SK-N-SH (cell line): ENCODE data around the gene POLD2. TPM values are rescaled to one million over a fixed set of nuclear protein-coding genes. Genes with fewer than 3 reads are reported as not detected.

ENCODE experiments used
- CTCF ChIA-PET: fragments of 300-600, 350-600 bp; formaldehyde crosslinking; extraction: SDS; loops from one replicate; lab custom pipeline; 2021; lab: Yijun Ruan, JAX
- POLR2A ChIA-PET: fragments of 350-600 bp; sonication (Branson Sonifier 250); formaldehyde crosslinking; extraction: SDS; loops from one replicate; lab custom pipeline; 2020; ENCODE audit warnings: antibody characterized with exemption, inconsistent platforms; lab: Yijun Ruan, JAX
- DNase-seq: peaks from one replicate; pipeline ENCODE4 v3.0.0; 2012
- H2AFZ ChIP-seq: fragments of 200-600 bp; sonication (generic); 2 replicates; pipeline ENCODE4 v1.8.1; 2016; ENCODE audit warnings: antibody characterized with exemption, mild to moderate bottlenecking, low read depth
- H3F3A ChIP-seq: fragments of 200-600 bp; sonication (generic); replicated peaks from 2 replicates; pipeline ENCODE3; 2016; ENCODE audit warnings: antibody characterized with exemption, mild to moderate bottlenecking; ENCODE audit not compliant: insufficient read depth
- H3K27ac ChIP-seq, 2 experiments: fragments of 200-500 bp in 1 of 2; fragments of 200-600 bp in 1 of 2; sonication (Bioruptor generic) in 1 of 2; sonication (generic), shearing (Covaris generic) in 1 of 2; 2 replicates each; pipeline versions ENCODE4 v1.5.1 to v1.6.1; 2014 to 2016; ENCODE audit warnings: low read depth in 2 of 2, inconsistent platforms in 1 of 2, low read length in 1 of 2, mild to moderate bottlenecking in 1 of 2, mixed read lengths in 1 of 2
- H3K27me3 ChIP-seq: fragments of 200-600 bp; sonication (generic), shearing (Covaris generic); 2 replicates; pipeline ENCODE4 v1.6.1; 2016; ENCODE audit warnings: mixed run types; ENCODE audit not compliant: insufficient read depth
- H3K36me3 ChIP-seq, 2 experiments: fragments of 200-500 bp in 1 of 2; fragments of 200-600 bp in 1 of 2; sonication (Bioruptor generic) in 1 of 2; sonication (generic) in 1 of 2; replicated peaks in 1 of 2; 2 replicates each; pipeline versions ENCODE3 to v1.5.1; 2014 to 2016; ENCODE audit warnings: low read length in 1 of 2, mild to moderate bottlenecking in 1 of 2; ENCODE audit not compliant: insufficient read depth in 2 of 2, control insufficient read depth in 1 of 2
- H3K4me1 ChIP-seq, 2 experiments: fragments of 200-500 bp in 1 of 2; fragments of 200-600 bp in 1 of 2; sonication (Bioruptor generic) in 1 of 2; sonication (generic), shearing (Covaris generic) in 1 of 2; 2 replicates each; pipeline versions ENCODE4 v1.5.1 to v1.6.1; 2014 to 2016; ENCODE audit warnings: low read depth in 1 of 2, low read length in 1 of 2, mixed run types in 1 of 2; ENCODE audit not compliant: insufficient read depth in 2 of 2, control insufficient read depth in 1 of 2
- H3K4me2 ChIP-seq: fragments of 200-600 bp; sonication (generic), shearing (Covaris generic); 2 replicates; pipeline ENCODE4 v1.6.1; 2017; ENCODE audit warnings: mixed run types
- H3K4me3 ChIP-seq, 2 experiments: fragments of 200-500 bp in 1 of 2; fragments of 200-600 bp in 1 of 2; sonication (Bioruptor generic) in 1 of 2; sonication (generic), shearing (Covaris generic) in 1 of 2; 2 replicates each; pipeline versions ENCODE4 v1.5.1 to v1.8.1; 2014 to 2016; ENCODE audit warnings: low read depth in 2 of 2, inconsistent platforms in 1 of 2, low read length in 1 of 2, mild to moderate bottlenecking in 1 of 2, mixed read lengths in 1 of 2, moderate library complexity in 1 of 2
- H3K79me2 ChIP-seq: fragments of 200-600 bp; sonication (generic); 2 replicates; pipeline ENCODE4 v1.8.1; 2017; ENCODE audit warnings: mild to moderate bottlenecking; ENCODE audit not compliant: insufficient read depth
- H3K9ac ChIP-seq: fragments of 200-600 bp; sonication (generic); 2 replicates; pipeline ENCODE4 v1.6.1; 2017; ENCODE audit warnings: mixed run types
- H3K9me2 ChIP-seq: fragments of 200-600 bp; sonication (generic); 2 replicates; pipeline ENCODE4 v1.6.1; 2017; ENCODE audit warnings: mixed run types
- H3K9me3 ChIP-seq: fragments of 200-600 bp; sonication (generic); 2 replicates; pipeline ENCODE4 v1.6.1; 2017; ENCODE audit warnings: mixed run types, mild to moderate bottlenecking, moderate library complexity
- H4K20me1 ChIP-seq: fragments of 200-600 bp; sonication (generic); 2 replicates; pipeline ENCODE4 v1.6.1; 2017; ENCODE audit warnings: mild to moderate bottlenecking, mixed run types; ENCODE audit not compliant: insufficient read depth
- CHD2 ChIP-seq: fragments of 150-350 bp; IDR thresholded peaks from 2 replicates; pipeline ENCODE4 v1.6.1; 2018; ENCODE audit warnings: low read length; ENCODE audit not compliant: partially characterized antibody
- EP300 ChIP-seq, 2 experiments: IDR thresholded peaks; 2 replicates each; pipeline versions ENCODE4 v1.4.0 to v1.6.1; 2012; ENCODE audit warnings: borderline replicate concordance in 1 of 2, low read depth in 1 of 2, low read length in 1 of 2
- FOXJ3 ChIP-seq: sonication (generic); formaldehyde crosslinking; IDR thresholded peaks from 2 replicates; pipeline ENCODE4 v1.5.1; 2020; ENCODE audit warnings: mild to moderate bottlenecking, missing genetic modification reagents
- FOXM1 ChIP-seq: IDR thresholded peaks from 2 replicates; pipeline ENCODE4 v1.4.0; 2012; ENCODE audit warnings: low read depth, mild to moderate bottlenecking
- GABPA ChIP-seq: IDR thresholded peaks from 2 replicates; pipeline ENCODE4 v1.4.0; 2012; ENCODE audit warnings: low read depth, mild to moderate bottlenecking
- MAX ChIP-seq: IDR thresholded peaks from 2 replicates; pipeline ENCODE4 v1.4.0; 2012; ENCODE audit warnings: low read depth
- MEF2A ChIP-seq: IDR thresholded peaks from 2 replicates; pipeline ENCODE4 v1.4.0; 2012; ENCODE audit warnings: low read depth, borderline replicate concordance
- POLR2AphosphoS5 ChIP-seq: IDR thresholded peaks from 2 replicates; pipeline ENCODE4 v1.6.1; 2012; ENCODE audit warnings: low read depth, low read length
- RAD21 ChIP-seq: IDR thresholded peaks from 2 replicates; pipeline ENCODE4 v1.6.1; 2012; ENCODE audit warnings: mild to moderate bottlenecking, low read length
- RFX5 ChIP-seq: IDR thresholded peaks from 2 replicates; pipeline ENCODE4 v1.6.1; 2012; ENCODE audit warnings: mild to moderate bottlenecking, improper control_type of control experiment, low read length
- RXRA ChIP-seq: IDR thresholded peaks from 2 replicates; pipeline ENCODE4 v1.4.0; 2012; ENCODE audit warnings: low read depth, mild to moderate bottlenecking, borderline replicate concordance
- SMC3 ChIP-seq: IDR thresholded peaks from 2 replicates; pipeline ENCODE4 v1.6.1; 2012; ENCODE audit warnings: low read depth, low read length, improper control_type of control experiment
- TAF1 ChIP-seq: IDR thresholded peaks from 2 replicates; pipeline ENCODE4 v1.6.1; 2012; ENCODE audit warnings: low read depth, mild to moderate bottlenecking, low read length, moderate library complexity, borderline replicate concordance
- TCF12 ChIP-seq: IDR thresholded peaks from 2 replicates; pipeline ENCODE4 v1.4.0; 2012
- TEAD4 ChIP-seq: IDR thresholded peaks from 2 replicates; pipeline ENCODE4 v1.4.0; 2012; ENCODE audit warnings: mild to moderate bottlenecking, borderline replicate concordance; ENCODE audit not compliant: insufficient read depth
- YY1 ChIP-seq: IDR thresholded peaks from 2 replicates; pipeline ENCODE4 v1.4.0; 2012; ENCODE audit warnings: low read depth, mild to moderate bottlenecking
- WGBS: methylation state at CpG from one replicate; pipeline ENCODE4 v1.1.6; 2017; ENCODE audit warnings: low lambda C conversion rate; 5-methylcytosine and 5-hydroxymethylcytosine counted together
- polyA plus RNA-seq, 3 experiments: library from polyadenylated mRNA; depleted of rRNA; stranded (reverse); fragments of >200 nt; gene quantifications; 2 replicates each; pipeline ENCODE4 v1.2.3, GENCODE V29; 2012
- TF ChIP-seq, protein P1 (sequence below): fragments of 150-350 bp; IDR thresholded peaks from 2 replicates; pipeline ENCODE4 v1.6.1; 2016; ENCODE audit warnings: mild to moderate bottlenecking, low read depth, low read length
- TF ChIP-seq, protein P2 (sequence below): IDR thresholded peaks from 2 replicates; pipeline ENCODE4 v1.4.0; 2012; ENCODE audit warnings: low read depth, borderline replicate concordance
- TF ChIP-seq, protein P3 (sequence below): IDR thresholded peaks from 2 replicates; pipeline ENCODE4 v1.4.0; 2012; ENCODE audit warnings: low read depth, borderline replicate concordance

POLD2 gene
- polyA plus RNA-seq, 1 of the 3 experiments (the other 2 are of a cell fraction), result 194 TPM

DNA sequence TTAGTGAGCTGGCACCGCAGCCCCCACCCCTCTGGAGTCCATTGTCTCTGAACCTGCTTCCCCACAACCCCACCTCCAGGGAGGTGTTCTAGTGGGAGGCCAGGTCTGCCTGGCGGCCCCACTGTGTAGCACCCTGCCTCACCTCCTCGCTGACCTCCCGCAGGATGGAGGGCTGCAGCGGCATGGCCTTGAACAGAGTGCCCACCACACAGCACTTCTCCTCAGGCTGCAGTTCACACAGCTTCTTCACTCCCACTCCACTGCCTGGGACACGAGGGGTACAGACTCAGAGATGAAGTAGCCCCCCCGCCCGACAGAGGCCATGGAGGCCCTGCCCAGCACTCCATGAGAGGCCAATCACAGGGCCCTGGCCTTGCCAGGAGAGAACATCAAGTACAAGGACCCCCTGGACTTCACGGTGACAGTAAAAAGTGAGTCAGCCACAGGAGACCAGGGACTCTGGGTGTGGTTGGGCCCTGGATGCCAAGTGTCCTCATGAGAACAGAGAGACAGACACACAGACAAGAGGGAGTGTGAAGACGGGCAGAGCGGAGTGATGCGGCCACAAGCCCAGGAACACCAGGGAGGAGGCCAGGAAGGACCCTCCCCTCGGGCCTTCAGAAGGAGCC lies 5.4 kb downstream of the POLD2 start:
- peaks cover 7 to 17% of the 10 kb centered on the region in 2 experiments; a peak in 3 of 4 replicates for H3K4me1 ChIP-seq
- CTCF ChIA-PET, result no interaction called here
- H2AFZ ChIP-seq, result no peak overlapping the region
- H3F3A ChIP-seq, result peaks cover 19% of the 10 kb centered on the region
- 90% methylated on average over 13 of the region's 13 CpGs for WGBS
- H3K9ac ChIP-seq, result no peak overlapping the region
- H3K9me2 ChIP-seq, result no peaks in the 10 kb centered on the region
- POLR2A ChIA-PET, result no interaction called here
- no peak for TF ChIP-seq EP300 (IDR thresholded peaks at IDR 0.05; ENCODE audit: borderline replicate concordance in 1 of 2, low read depth in 1 of 2, low read length in 1 of 2)
- no peak for TF ChIP-seq MAX
- TF ChIP-seq, protein P1, sequence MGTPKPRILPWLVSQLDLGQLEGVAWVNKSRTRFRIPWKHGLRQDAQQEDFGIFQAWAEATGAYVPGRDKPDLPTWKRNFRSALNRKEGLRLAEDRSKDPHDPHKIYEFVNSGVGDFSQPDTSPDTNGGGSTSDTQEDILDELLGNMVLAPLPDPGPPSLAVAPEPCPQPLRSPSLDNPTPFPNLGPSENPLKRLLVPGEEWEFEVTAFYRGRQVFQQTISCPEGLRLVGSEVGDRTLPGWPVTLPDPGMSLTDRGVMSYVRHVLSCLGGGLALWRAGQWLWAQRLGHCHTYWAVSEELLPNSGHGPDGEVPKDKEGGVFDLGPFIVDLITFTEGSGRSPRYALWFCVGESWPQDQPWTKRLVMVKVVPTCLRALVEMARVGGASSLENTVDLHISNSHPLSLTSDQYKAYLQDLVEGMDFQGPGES, result no peak
- no peak for TF ChIP-seq SMC3
- no peak for TF ChIP-seq TEAD4
- no peak for TF ChIP-seq TCF12
- no peak for TF ChIP-seq FOXJ3
- no peak for TF ChIP-seq TAF1
- TF ChIP-seq FOXM1, result no peak
- no peak for TF ChIP-seq RXRA
- no peak for TF ChIP-seq POLR2AphosphoS5
- no peak for TF ChIP-seq GABPA
- H3K27me3 ChIP-seq, result no peaks in the 10 kb centered on the region
- no peak for DNase-seq
- H3K36me3 ChIP-seq, result peaks cover 26 to 68% of the 10 kb centered on the region in 2 experiments
- no peak overlapping the region for H3K4me3 ChIP-seq
- H4K20me1 ChIP-seq, result peaks cover 9% of the 10 kb centered on the region; the same call in 1 of the 2 replicates
- peaks cover 40% of the 10 kb centered on the region for H3K79me2 ChIP-seq
- no peak overlapping the region for H3K27ac ChIP-seq
- H3K9me3 ChIP-seq, result no peaks in the 10 kb centered on the region
- H3K4me2 ChIP-seq, result no peak overlapping the region

DNA sequence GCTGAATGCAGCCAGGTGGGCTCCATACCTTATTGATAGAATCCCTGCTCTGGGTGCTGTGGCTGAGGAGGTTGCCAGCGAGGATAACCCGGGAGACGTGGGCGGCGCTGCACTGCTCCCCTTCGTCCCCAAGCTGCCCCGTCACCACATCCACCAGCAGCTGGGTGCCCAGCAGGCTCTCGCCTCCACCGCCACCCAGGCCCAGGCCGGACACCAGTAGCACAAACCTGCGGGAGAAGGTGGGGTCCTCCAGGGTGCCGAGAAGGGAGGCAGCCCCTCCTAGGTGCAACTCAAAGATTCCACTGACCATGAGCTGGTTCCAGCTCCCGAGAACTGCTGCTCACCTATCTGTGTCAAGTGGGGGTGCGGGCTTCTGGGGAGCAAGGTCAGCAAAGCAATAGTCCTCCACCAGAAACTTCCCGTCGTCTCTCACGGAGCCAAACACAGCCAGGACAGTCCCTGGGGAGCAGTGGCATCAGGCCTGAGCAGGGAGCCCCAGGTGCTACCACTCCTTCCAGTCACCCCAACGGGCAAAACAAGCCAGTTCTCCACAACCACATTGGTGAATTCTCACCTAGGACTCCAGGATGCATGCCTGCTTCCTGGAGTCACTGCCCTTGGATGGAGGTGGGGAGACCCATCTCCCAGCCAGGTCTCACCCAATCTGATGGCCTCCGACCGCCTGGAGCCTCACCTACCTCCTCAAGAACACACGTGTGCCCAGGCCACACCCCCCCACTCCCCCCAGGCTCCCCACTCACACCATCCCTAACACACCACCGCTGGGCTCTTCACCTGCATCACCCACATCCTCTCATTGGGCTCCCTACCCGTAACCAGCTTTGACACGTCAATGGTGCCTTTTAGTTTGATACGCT lies 6.3 kb downstream of the POLD2 start:
- H3K4me2 ChIP-seq, result no peak overlapping the region
- ChIA-PET POLR2A (interaction anchor here (1.5 kb wide), 1 partner anchor 12 kb away, joined by 5 read pairs; no protein-coding TSS in a partner anchor), CTCF (interaction anchor here (1.2 to 1.7 kb wide), 3 partner anchors 8 to 84 kb away, joined by 3 to 5 read pairs (median 4); partner anchors contain the start of gene YKT6)
- 94% methylated on average over 19 of the region's 25 CpGs for WGBS
- no peaks in the 10 kb centered on the region for H3K27me3 ChIP-seq
- no peaks in the 10 kb centered on the region for H3K9me2 ChIP-seq
- H3K9ac ChIP-seq, result no peak overlapping the region
- H3K9me3 ChIP-seq, result no peaks in the 10 kb centered on the region
- no peak overlapping the region for H3K4me3 ChIP-seq
- H3K36me3 ChIP-seq, result peaks cover 31 to 77% of the 10 kb centered on the region in 2 experiments
- peaks cover 0 to 8% of the 10 kb centered on the region in 2 experiments; a peak in 1 of 4 replicates for H3K4me1 ChIP-seq
- peaks cover 25% of the 10 kb centered on the region for H3F3A ChIP-seq
- DNase-seq, result peak; percentile 34
- H2AFZ ChIP-seq, result no peak overlapping the region
- peaks cover 31% of the 10 kb centered on the region for H3K79me2 ChIP-seq
- H3K27ac ChIP-seq, result no peak overlapping the region
- H4K20me1 ChIP-seq, result peaks cover 12% of the 10 kb centered on the region; the same call in 1 of the 2 replicates
- TF ChIP-seq RAD21 (no peak), YY1 (no peak), POLR2AphosphoS5 (no peak), GABPA (no peak), RFX5 (no peak), CHD2 (no peak), MEF2A (no peak)
- TF ChIP-seq, protein P1, result no peak
- TF ChIP-seq, protein P2, sequence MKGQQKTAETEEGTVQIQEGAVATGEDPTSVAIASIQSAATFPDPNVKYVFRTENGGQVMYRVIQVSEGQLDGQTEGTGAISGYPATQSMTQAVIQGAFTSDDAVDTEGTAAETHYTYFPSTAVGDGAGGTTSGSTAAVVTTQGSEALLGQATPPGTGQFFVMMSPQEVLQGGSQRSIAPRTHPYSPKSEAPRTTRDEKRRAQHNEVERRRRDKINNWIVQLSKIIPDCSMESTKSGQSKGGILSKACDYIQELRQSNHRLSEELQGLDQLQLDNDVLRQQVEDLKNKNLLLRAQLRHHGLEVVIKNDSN, result no peak
- TF ChIP-seq, protein P3, sequence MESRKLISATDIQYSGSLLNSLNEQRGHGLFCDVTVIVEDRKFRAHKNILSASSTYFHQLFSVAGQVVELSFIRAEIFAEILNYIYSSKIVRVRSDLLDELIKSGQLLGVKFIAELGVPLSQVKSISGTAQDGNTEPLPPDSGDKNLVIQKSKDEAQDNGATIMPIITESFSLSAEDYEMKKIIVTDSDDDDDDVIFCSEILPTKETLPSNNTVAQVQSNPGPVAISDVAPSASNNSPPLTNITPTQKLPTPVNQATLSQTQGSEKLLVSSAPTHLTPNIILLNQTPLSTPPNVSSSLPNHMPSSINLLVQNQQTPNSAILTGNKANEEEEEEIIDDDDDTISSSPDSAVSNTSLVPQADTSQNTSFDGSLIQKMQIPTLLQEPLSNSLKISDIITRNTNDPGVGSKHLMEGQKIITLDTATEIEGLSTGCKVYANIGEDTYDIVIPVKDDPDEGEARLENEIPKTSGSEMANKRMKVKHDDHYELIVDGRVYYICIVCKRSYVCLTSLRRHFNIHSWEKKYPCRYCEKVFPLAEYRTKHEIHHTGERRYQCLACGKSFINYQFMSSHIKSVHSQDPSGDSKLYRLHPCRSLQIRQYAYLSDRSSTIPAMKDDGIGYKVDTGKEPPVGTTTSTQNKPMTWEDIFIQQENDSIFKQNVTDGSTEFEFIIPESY, result no peak
